GM12878 (cell line): ENCODE results near the gene TBC1D10A.

Experiments used
- HDAC2 ChIP-seq: fragments of 200-600 bp; sonication (generic); IDR thresholded peaks from 2 replicates; pipeline ENCODE4 v1.6.1; 2017
- MXI1 ChIP-seq: fragments of 150-350 bp; IDR thresholded peaks from 2 replicates; pipeline ENCODE4 v1.6.1; 2011; ENCODE audit warnings: low read depth, mild to moderate bottlenecking, inconsistent platforms, low read length, improper control_type of control experiment
- NFXL1 ChIP-seq: fragments of 450-650 bp; IDR thresholded peaks from 2 replicates; pipeline ENCODE4 v1.6.1; 2017; ENCODE audit warnings: antibody characterized with exemption, mild to moderate bottlenecking, borderline replicate concordance
- NR2F1 ChIP-seq: fragments of 450-650 bp; conservative IDR thresholded peaks from 2 replicates; pipeline ENCODE4 v1.6.1; 2017; ENCODE audit warnings: mild to moderate bottlenecking
- POLR2AphosphoS5 ChIP-seq: IDR thresholded peaks from 2 replicates; pipeline ENCODE4 v1.6.1; 2011; ENCODE audit warnings: mild to moderate bottlenecking, low read length, inconsistent platforms
- ZNF274 ChIP-seq: IDR thresholded peaks from one replicate; pipeline ENCODE4 v1.8.0; 2011; ENCODE audit not compliant: insufficient read length, insufficient read depth

GRCh38 chr22:30357650-30358215 is 31.0 kb upstream of the TBC1D10A start:
- no peak for TF ChIP-seq HDAC2
- no peak for TF ChIP-seq ZNF274
- TF ChIP-seq NFXL1, result no peak
- no peak for TF ChIP-seq POLR2AphosphoS5
- no peak for TF ChIP-seq NR2F1
- no peak for TF ChIP-seq MXI1
